GM12891 (cell line): ENCODE data around the gene TRIB2.

ENCODE experiments used
- POLR2A ChIP-seq: IDR thresholded peaks from 2 replicates; pipeline ENCODE4 v1.6.1; 2011; ENCODE audit warnings: low read depth, low read length, control low read depth
- POLR2AphosphoS5 ChIP-seq: IDR thresholded peaks from 2 replicates; pipeline ENCODE4 v1.6.1; 2011; ENCODE audit warnings: low read depth, low read length, control low read depth
- TAF1 ChIP-seq: IDR thresholded peaks from 2 replicates; pipeline ENCODE4 v1.6.1; 2011; ENCODE audit warnings: low read depth, low read length, control low read depth

GRCh38 chr2:12683457-12684100 is 33.2 kb upstream of the TRIB2 start:
- no peak for TF ChIP-seq TAF1
- no peak for TF ChIP-seq POLR2A
- no peak for TF ChIP-seq POLR2AphosphoS5
